Measurements from ENCODE around the gene CXCL1.

DNA sequence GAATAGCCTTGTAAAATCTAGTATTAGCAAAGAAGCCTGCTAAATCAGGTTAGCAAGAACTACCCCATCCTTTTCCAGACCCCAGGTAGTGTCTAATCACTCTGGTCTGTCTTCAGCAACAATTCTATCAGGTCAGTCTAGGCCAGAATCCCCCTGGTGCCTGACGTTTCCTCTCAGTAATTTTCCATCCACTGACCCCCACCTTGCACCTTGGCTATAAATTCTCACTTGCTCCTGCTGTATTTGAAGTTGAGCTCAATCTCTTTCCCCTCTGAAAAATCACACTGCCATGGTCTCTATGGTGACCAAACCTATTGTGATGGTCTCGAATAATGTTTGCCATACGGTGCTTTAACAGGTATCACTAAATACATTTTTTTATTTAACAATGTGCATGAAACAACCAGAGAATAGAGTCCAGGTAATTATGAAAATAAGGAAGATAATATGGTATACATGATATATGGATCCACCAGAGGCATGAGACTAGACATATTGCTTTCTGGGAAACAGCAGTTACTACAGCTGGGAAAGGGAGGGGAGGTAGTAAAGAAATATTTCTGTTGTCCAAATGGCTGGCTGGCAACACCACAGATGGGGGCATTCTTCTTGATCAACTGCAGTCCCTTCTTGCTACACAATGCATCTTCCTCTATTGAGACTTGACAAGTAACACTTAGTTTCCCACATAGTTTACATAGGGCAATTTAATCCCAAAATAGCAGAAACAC is 33.8 kb downstream of the CXCL1 start:
- TF ChIP-seq, protein P1, sequence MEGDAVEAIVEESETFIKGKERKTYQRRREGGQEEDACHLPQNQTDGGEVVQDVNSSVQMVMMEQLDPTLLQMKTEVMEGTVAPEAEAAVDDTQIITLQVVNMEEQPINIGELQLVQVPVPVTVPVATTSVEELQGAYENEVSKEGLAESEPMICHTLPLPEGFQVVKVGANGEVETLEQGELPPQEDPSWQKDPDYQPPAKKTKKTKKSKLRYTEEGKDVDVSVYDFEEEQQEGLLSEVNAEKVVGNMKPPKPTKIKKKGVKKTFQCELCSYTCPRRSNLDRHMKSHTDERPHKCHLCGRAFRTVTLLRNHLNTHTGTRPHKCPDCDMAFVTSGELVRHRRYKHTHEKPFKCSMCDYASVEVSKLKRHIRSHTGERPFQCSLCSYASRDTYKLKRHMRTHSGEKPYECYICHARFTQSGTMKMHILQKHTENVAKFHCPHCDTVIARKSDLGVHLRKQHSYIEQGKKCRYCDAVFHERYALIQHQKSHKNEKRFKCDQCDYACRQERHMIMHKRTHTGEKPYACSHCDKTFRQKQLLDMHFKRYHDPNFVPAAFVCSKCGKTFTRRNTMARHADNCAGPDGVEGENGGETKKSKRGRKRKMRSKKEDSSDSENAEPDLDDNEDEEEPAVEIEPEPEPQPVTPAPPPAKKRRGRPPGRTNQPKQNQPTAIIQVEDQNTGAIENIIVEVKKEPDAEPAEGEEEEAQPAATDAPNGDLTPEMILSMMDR (IDR thresholded peaks at IDR 0.05; ENCODE audit: extremely low read depth in 1 of 2, insufficient read depth in 1 of 2, low read depth in 1 of 2, low read length in 2 of 2) = no peak
- no peak for TF ChIP-seq GATA2 (IDR thresholded peaks at IDR 0.05; ENCODE audit: insufficient read depth, insufficient read length, low read depth, low read length)
- no peak for TF ChIP-seq POLR2AphosphoS5 (IDR thresholded peaks at IDR 0.05; ENCODE audit: insufficient read depth, low read depth, low read length)
